GM23338 (cell line): Measurements from ENCODE around the gene GUCA1C. TPM values are rescaled to one million over a fixed set of nuclear protein-coding genes. Genes with fewer than 3 reads are reported as not detected.
A peak's percentile ranks its signal among the peaks of the same experiment; 100 is the strongest.

ENCODE experiments used
- ATAC-seq: fragments of 200-7000 bp; cut with Tn5 transposase; 3 replicates; pipeline ENCODE4 v1.9.1; 2020
- DNase-seq: peaks from one replicate; pipeline ENCODE4 v3.0.0-alpha.2; 2015; ENCODE audit warnings: low spot score
- H2AFZ ChIP-seq: fragments of 200-600 bp; sonication (generic); 2 replicates; pipeline ENCODE4 v1.8.0; 2016; ENCODE audit warnings: antibody characterized with exemption, mild to moderate bottlenecking, moderate library complexity
- H3F3A ChIP-seq: fragments of 200-600 bp; sonication (generic); replicated peaks from 2 replicates; pipeline ENCODE4 v1.8.0; 2017; ENCODE audit warnings: antibody characterized with exemption, mixed run types, low read depth
- H3K27ac ChIP-seq: fragments of 200-600 bp; sonication (generic); 2 replicates; pipeline ENCODE4 v1.6.1; 2016; ENCODE audit warnings: low read depth
- H3K27me3 ChIP-seq: fragments of 200-600 bp; sonication (generic); 2 replicates; pipeline ENCODE4 v1.8.0; 2016; ENCODE audit warnings: mild to moderate bottlenecking, mixed run types, moderate library complexity; ENCODE audit not compliant: insufficient read depth
- H3K36me3 ChIP-seq: fragments of 200-600 bp; sonication (generic); 2 replicates; pipeline ENCODE4 v1.8.0; 2016; ENCODE audit warnings: mild to moderate bottlenecking; ENCODE audit not compliant: insufficient read depth
- H3K4me1 ChIP-seq: fragments of 200-600 bp; sonication (generic); 2 replicates; pipeline ENCODE4 v1.8.0; 2016; ENCODE audit warnings: mild to moderate bottlenecking, moderate library complexity; ENCODE audit not compliant: insufficient read depth
- H3K4me2 ChIP-seq: fragments of 200-600 bp; sonication (generic); 2 replicates; pipeline ENCODE4 v1.7.1; 2017; ENCODE audit warnings: mixed run types
- H3K4me3 ChIP-seq: fragments of 200-600 bp; sonication (generic); 2 replicates; pipeline ENCODE4 v1.6.1; 2016; ENCODE audit warnings: mixed run types
- H3K79me2 ChIP-seq: fragments of 200-600 bp; sonication (generic); replicated peaks from 2 replicates; pipeline ENCODE4 v1.8.0; 2017; ENCODE audit warnings: mild to moderate bottlenecking; ENCODE audit not compliant: insufficient read depth
- H3K9me2 ChIP-seq: fragments of 200-600 bp; sonication (generic); 2 replicates; pipeline ENCODE4 v1.8.0; 2017; ENCODE audit not compliant: insufficient read depth
- H4K20me1 ChIP-seq: fragments of 200-600 bp; sonication (generic); replicated peaks from 2 replicates; pipeline ENCODE4 v1.8.0; 2017; ENCODE audit warnings: mild to moderate bottlenecking; ENCODE audit not compliant: insufficient read depth
- H3K27ac Mint-ChIP-seq: 2 replicates; pipeline ENCODE4 v1.8.0; 2020; ENCODE audit warnings: inconsistent platforms, mild to moderate bottlenecking, moderate library complexity, mixed read lengths
- H3K27me3 Mint-ChIP-seq: 3 replicates; pipeline ENCODE4 v1.8.0; 2022; ENCODE audit warnings: low read depth, mild to moderate bottlenecking, moderate library complexity, mixed read lengths, inconsistent platforms; ENCODE audit not compliant: insufficient read depth, poor library complexity
- H3K36me3 Mint-ChIP-seq: 3 replicates; pipeline ENCODE4 v1.8.0; 2021; ENCODE audit warnings: low read depth, mild to moderate bottlenecking, inconsistent platforms, moderate library complexity, mixed read lengths
- H3K4me1 Mint-ChIP-seq: 3 replicates; pipeline ENCODE4 v1.8.0; 2020; ENCODE audit warnings: mild to moderate bottlenecking, inconsistent platforms, mixed read lengths
- H3K4me3 Mint-ChIP-seq: 3 replicates; pipeline ENCODE4 v1.8.0; 2021; ENCODE audit warnings: moderate library complexity, mild to moderate bottlenecking, inconsistent platforms, mixed read lengths
- H3K9me3 Mint-ChIP-seq: 3 replicates; pipeline ENCODE4 v1.8.0; 2020; ENCODE audit warnings: moderate library complexity, mild to moderate bottlenecking, inconsistent platforms, mixed read lengths
- CREB1 ChIP-seq: fragments of 250-450 bp; sonication (Bioruptor Pico); IDR thresholded peaks from 2 replicates; pipeline ENCODE4 v1.5.0; 2020; ENCODE audit warnings: low read depth, mild to moderate bottlenecking, moderate library complexity
- CTCF ChIP-seq, 2 experiments: fragments of 200-600 bp in 1 of 2; sonication (generic) in 1 of 2; conservative IDR thresholded peaks; 2 replicates each; pipeline versions ENCODE4 v1.5.1 to v1.6.1; 2016 to 2017; ENCODE audit warnings: antibody characterized with exemption in 2 of 2, low read depth in 2 of 2, mild to moderate bottlenecking in 2 of 2, moderate library complexity in 1 of 2
- JUNB ChIP-seq: IDR thresholded peaks from one replicate; pipeline ENCODE4 v1.6.1; 2016; ENCODE audit warnings: antibody characterized with exemption; ENCODE audit not compliant: unreplicated experiment
- ZNF331 ChIP-seq: fragments of 250-450 bp; sonication (Bioruptor Pico); IDR thresholded peaks from 2 replicates; pipeline ENCODE4 v1.5.0; 2020; ENCODE audit warnings: low read depth, mild to moderate bottlenecking, moderate library complexity
- ZNF462 ChIP-seq: fragments of 250-450 bp; sonication (Bioruptor Pico); IDR thresholded peaks from 2 replicates; pipeline ENCODE4 v1.5.0; 2020; ENCODE audit warnings: mild to moderate bottlenecking, moderate library complexity
- polyA plus RNA-seq: library from polyadenylated mRNA; unstranded; fragments of >200 nt; fragmentation: Nextera tagmentation; extraction: Ambion mirVana; gene quantifications from 2 replicates; pipeline ENCODE4 v1.2.1, GENCODE V29; 2016
- total RNA-seq: library from RNA; depleted of rRNA; stranded (reverse); fragments of >200 nt; shearing (Covaris generic); gene quantifications from 2 replicates; pipeline ENCODE4 v1.2.3, GENCODE V29; 2014

Gene GUCA1C
- total and polyA plus RNA-seq, 2 experiments from 2014 or later, result not detected

- Histone ChIP-seq H2AFZ (no peak overlapping the region), H3K79me2 (no peaks in the 10 kb centered on the region), H4K20me1 (no peaks in the 10 kb centered on the region), H3F3A (no peaks in the 10 kb centered on the region), H3K27ac (no peak overlapping the region), H3K4me3 (no peak overlapping the region), H3K9me2 (no peaks in the 10 kb centered on the region), H3K4me1 (no peaks in the 10 kb centered on the region), H3K4me2 (no peak overlapping the region), H3K36me3 (no peaks in the 10 kb centered on the region), H3K27me3 (no peaks in the 10 kb centered on the region)
- Mint-ChIP-seq H3K36me3 (no peaks in the 10 kb centered on the region), H3K9me3 (no peaks in the 10 kb centered on the region; the same call in 2 of the 3 replicates), H3K4me1 (no peaks in the 10 kb centered on the region), H3K27me3 (no peaks in the 10 kb centered on the region), H3K27ac (no peak overlapping the region), H3K4me3 (no peak overlapping the region)
- no peak for TF ChIP-seq ZNF331 (CRISPR knock-in tag)
- no peak for TF ChIP-seq CTCF (conservative IDR thresholded peaks at IDR 0.05; ENCODE audit: low read depth in 2 of 2)
- TF ChIP-seq JUNB, result no peak
- TF ChIP-seq ZNF462 (CRISPR knock-in tag), result no peak
- no peak for TF ChIP-seq CREB1 (CRISPR knock-in tag)
- DNase-seq (no peak), ATAC-seq (peak; percentile 62)
Measured at GRCh38 chr3:108970561-108970960, 16.9 kb upstream of the GUCA1C start.
